BLaER1 treated with 17β-estradiol and CSF1 and Interleukin-3, amounts not matched to agents 10 nM and 100 nM (cell line): Measurements from ENCODE around the gene PTGR3.

Experiments
- H3K27ac ChIP-seq, 11 experiments: shearing (Covaris generic); formaldehyde crosslinking; 2 replicates each; pipeline ENCODE4 v1.8.1; 2022
- H3K27me3 ChIP-seq, 11 experiments: shearing (Covaris generic); formaldehyde crosslinking; 2 replicates each; pipeline ENCODE4 v1.8.1; 2022
- H3K36me3 ChIP-seq, 11 experiments: shearing (Covaris generic); formaldehyde crosslinking; 2 replicates each; pipeline ENCODE4 v1.8.1; 2022
- H3K4me1 ChIP-seq, 10 experiments: shearing (Covaris generic); formaldehyde crosslinking; 2 replicates each; pipeline ENCODE4 v1.8.1; 2022
- H3K4me2 ChIP-seq, 11 experiments: shearing (Covaris generic); formaldehyde crosslinking; 2 replicates each; pipeline ENCODE4 v1.8.1; 2022
- H3K4me3 ChIP-seq, 10 experiments: shearing (Covaris generic); formaldehyde crosslinking; 2 replicates each; pipeline ENCODE4 v1.8.1; 2022
- H3K9ac ChIP-seq, 11 experiments: shearing (Covaris generic); formaldehyde crosslinking; 2 replicates each; pipeline ENCODE4 v1.8.1; 2022
- H3K9me3 ChIP-seq, 11 experiments: shearing (Covaris generic); formaldehyde crosslinking; replicated peaks in 1 of 11; 2 replicates each; pipeline ENCODE4 v1.8.1; 2022
- H4K20me1 ChIP-seq, 11 experiments: shearing (Covaris generic); formaldehyde crosslinking; 2 replicates each; pipeline ENCODE4 v1.8.1; 2022
- Cebpa-rat ChIP-seq, 11 experiments: shearing (Covaris generic); IDR thresholded peaks; 2 replicates each; pipeline ENCODE4 v1.8.1; 2022

PTGR3 gene

GRCh38 chr18:75209129-75209950 is at the start of gene PTGR3:
TSS of gene PTGR3 (minus strand) at chr18:75209139. CDS start at chr18:75209058, 81 bp downstream.
- Histone ChIP-seq H3K36me3 (peaks cover 0 to 10% (median 0%) of the 10 kb centered on the region in 11 experiments; a peak in 7 of 22 replicates), H3K4me2 (peak within 1 kb of the TSS; percentile 93 to 100 (median 98)), H3K4me3 (peak within 1 kb of the TSS; percentile 79 to 97 (median 92)), H3K4me1 (peaks cover 54 to 64% (median 59%) of the 10 kb centered on the region in 10 experiments), H3K9me3 (no peaks in the 10 kb centered on the region), H4K20me1 (peaks cover 38 to 59% (median 51%) of the 10 kb centered on the region in 11 experiments), H3K27ac (peak within 1 kb of the TSS; percentile 88 to 99 (median 95)), H3K27me3 (peaks cover 27 to 40% (median 38%) of the 10 kb centered on the region in 11 experiments), H3K9ac (peak within 1 kb of the TSS; percentile 91 to 98 (median 96))
- no peak for TF ChIP-seq Cebpa-rat (IDR thresholded peaks at IDR 0.05)

GRCh38 chr18:75257605-75258004 is 48.7 kb upstream of the PTGR3 start:
- H3K27me3 ChIP-seq = no peaks in the 10 kb centered on the region
- H4K20me1 ChIP-seq = peaks cover 0 to 59% (median 14%) of the 10 kb centered on the region in 11 experiments; a peak in 8 of 22 replicates
- peaks cover 0 to 12% (median 6%) of the 10 kb centered on the region in 11 experiments; a peak in 9 of 22 replicates for H3K36me3 ChIP-seq
- no peak overlapping the region for H3K4me3 ChIP-seq
- H3K9me3 ChIP-seq = no peaks in the 10 kb centered on the region
- no peak for TF ChIP-seq Cebpa-rat (IDR thresholded peaks at IDR 0.05)
- no peak overlapping the region for H3K4me2 ChIP-seq
- H3K27ac ChIP-seq = no peak overlapping the region
- no peak overlapping the region for H3K9ac ChIP-seq
- H3K4me1 ChIP-seq = peaks cover 0 to 13% (median 8%) of the 10 kb centered on the region in 10 experiments; a peak in 15 of 20 replicates

- TF ChIP-seq Cebpa-rat (IDR thresholded peaks at IDR 0.05) = no peak
- Histone ChIP-seq H4K20me1 (peaks cover 0 to 68% (median 9%) of the 10 kb centered on the region in 11 experiments; a peak in 8 of 22 replicates), H3K9me3 (no peaks in the 10 kb centered on the region)
These were observed 47.4 kb upstream of the PTGR3 start for GRCh38 chr18:75256376-75256775.

GRCh38 chr18:75255094-75255493 is 46.2 kb upstream of the PTGR3 start:
- peaks cover 0 to 3% (median 0%) of the 10 kb centered on the region in 11 experiments; a peak in 1 of 22 replicates for H3K36me3 ChIP-seq
- no peak overlapping the region for H3K27ac ChIP-seq
- H3K9ac ChIP-seq = no peak overlapping the region
- TF ChIP-seq Cebpa-rat (IDR thresholded peaks at IDR 0.05) = no peak
- H3K4me2 ChIP-seq = no peak overlapping the region
- H3K27me3 ChIP-seq = no peaks in the 10 kb centered on the region
- peaks cover 0 to 70% (median 14%) of the 10 kb centered on the region in 11 experiments; a peak in 11 of 22 replicates for H4K20me1 ChIP-seq
- H3K4me3 ChIP-seq = no peak overlapping the region
- H3K9me3 ChIP-seq = no peaks in the 10 kb centered on the region
- peaks cover 4 to 15% (median 10%) of the 10 kb centered on the region in 10 experiments; a peak in 17 of 20 replicates for H3K4me1 ChIP-seq

More at GRCh38 chr18:75256376-75256775, 47.4 kb upstream of the PTGR3 start:
- Histone ChIP-seq H3K36me3 (peaks cover 0 to 11% (median 6%) of the 10 kb centered on the region in 11 experiments; a peak in 8 of 22 replicates), H3K9ac (no peak overlapping the region), H3K4me3 (no peak overlapping the region), H3K27me3 (no peaks in the 10 kb centered on the region), H3K4me2 (no peak overlapping the region), H3K4me1 (peaks cover 0 to 13% (median 8%) of the 10 kb centered on the region in 10 experiments; a peak in 15 of 20 replicates), H3K27ac (no peak overlapping the region)

GRCh38 chr18:75253784-75254183 is 44.8 kb upstream of the PTGR3 start:
- Histone ChIP-seq H3K36me3 (no peaks in the 10 kb centered on the region), H3K27ac (no peak overlapping the region), H3K4me3 (no peak overlapping the region), H3K4me2 (peak overlapping the region in 6 of 11 experiments; percentile 11 to 49 (median 38); a peak in 9 of 22 replicates), H3K27me3 (no peaks in the 10 kb centered on the region), H3K4me1 (peaks cover 16 to 29% (median 23%) of the 10 kb centered on the region in 10 experiments), H4K20me1 (peaks cover 0 to 70% (median 9%) of the 10 kb centered on the region in 11 experiments; a peak in 11 of 22 replicates), H3K9ac (no peak overlapping the region), H3K9me3 (no peaks in the 10 kb centered on the region)
- peak in 9 of 11 experiments; percentile 35 to 83 (median 69); a peak in 11 of 22 replicates for TF ChIP-seq Cebpa-rat (IDR thresholded peaks at IDR 0.05)

- H3K9me3 ChIP-seq = no peaks in the 10 kb centered on the region
- H3K4me2 ChIP-seq = peak overlapping the region in 3 of 11 experiments; percentile 11 to 46 (median 41); a peak in 5 of 22 replicates
- H3K36me3 ChIP-seq = no peaks in the 10 kb centered on the region
- no peak for TF ChIP-seq Cebpa-rat (IDR thresholded peaks at IDR 0.05)
- H3K27me3 ChIP-seq = no peaks in the 10 kb centered on the region
- no peak overlapping the region for H3K27ac ChIP-seq
- H4K20me1 ChIP-seq = peaks cover 0 to 63% (median 9%) of the 10 kb centered on the region in 11 experiments; a peak in 11 of 22 replicates
- no peak overlapping the region for H3K9ac ChIP-seq
- peaks cover 23 to 36% (median 30%) of the 10 kb centered on the region in 10 experiments for H3K4me1 ChIP-seq
- no peak overlapping the region for H3K4me3 ChIP-seq
These were observed 44.1 kb upstream of the PTGR3 start for GRCh38 chr18:75253043-75253442.

GRCh38 chr18:75252136-75252535 is 43.2 kb upstream of the PTGR3 start:
- no peaks in the 10 kb centered on the region for H3K27me3 ChIP-seq
- no peaks in the 10 kb centered on the region for H3K9me3 ChIP-seq
- H3K36me3 ChIP-seq = no peaks in the 10 kb centered on the region
- no peak overlapping the region for H3K9ac ChIP-seq
- H3K4me1 ChIP-seq = peaks cover 28 to 43% (median 35%) of the 10 kb centered on the region in 10 experiments
- peaks cover 0 to 56% (median 6%) of the 10 kb centered on the region in 11 experiments; a peak in 10 of 22 replicates for H4K20me1 ChIP-seq
- no peak overlapping the region for H3K27ac ChIP-seq
- no peak overlapping the region for H3K4me3 ChIP-seq
- no peak overlapping the region for H3K4me2 ChIP-seq
- no peak for TF ChIP-seq Cebpa-rat (IDR thresholded peaks at IDR 0.05)

- Histone ChIP-seq H3K4me3 (no peak overlapping the region), H3K27ac (no peak overlapping the region), H3K9me3 (no peaks in the 10 kb centered on the region), H3K4me2 (no peak overlapping the region), H3K27me3 (no peaks in the 10 kb centered on the region), H4K20me1 (peaks cover 0 to 62% (median 6%) of the 10 kb centered on the region in 11 experiments; a peak in 10 of 22 replicates), H3K36me3 (no peaks in the 10 kb centered on the region), H3K4me1 (peaks cover 35 to 50% (median 42%) of the 10 kb centered on the region in 10 experiments), H3K9ac (no peak overlapping the region)
- no peak for TF ChIP-seq Cebpa-rat (IDR thresholded peaks at IDR 0.05)
These were observed 42.5 kb upstream of the PTGR3 start for GRCh38 chr18:75251466-75251865.

- Histone ChIP-seq H3K4me1 (peaks cover 37 to 52% (median 43%) of the 10 kb centered on the region in 10 experiments), H3K9ac (no peak overlapping the region), H4K20me1 (peaks cover 0 to 59% (median 6%) of the 10 kb centered on the region in 11 experiments; a peak in 10 of 22 replicates), H3K4me3 (no peak overlapping the region), H3K27ac (peak overlapping the region in 3 of 11 experiments; percentile 27 to 83 (median 79); a peak in 1 of 22 replicates), H3K27me3 (no peaks in the 10 kb centered on the region), H3K9me3 (no peaks in the 10 kb centered on the region), H3K36me3 (no peaks in the 10 kb centered on the region), H3K4me2 (peak overlapping the region in 3 of 11 experiments; percentile 85 to 94 (median 92); a peak in 2 of 22 replicates)
- no peak for TF ChIP-seq Cebpa-rat (IDR thresholded peaks at IDR 0.05)
These were observed 41.5 kb upstream of the PTGR3 start for GRCh38 chr18:75250471-75250821.
